Activated CD4-positive, CD25-positive, alpha-beta regulatory T cell (primary cell): Measurements from ENCODE around the gene PLXNA4.

Experiments used
- DNase-seq, 4 experiments: peaks; one replicate each; lab custom pipeline; 2025; lab: John Stamatoyannopoulos, UW

Gene PLXNA4

GRCh38 chr7:132588596-132588995, 12.3 kb upstream of the PLXNA4 start:
- no peak for DNase-seq

DNA sequence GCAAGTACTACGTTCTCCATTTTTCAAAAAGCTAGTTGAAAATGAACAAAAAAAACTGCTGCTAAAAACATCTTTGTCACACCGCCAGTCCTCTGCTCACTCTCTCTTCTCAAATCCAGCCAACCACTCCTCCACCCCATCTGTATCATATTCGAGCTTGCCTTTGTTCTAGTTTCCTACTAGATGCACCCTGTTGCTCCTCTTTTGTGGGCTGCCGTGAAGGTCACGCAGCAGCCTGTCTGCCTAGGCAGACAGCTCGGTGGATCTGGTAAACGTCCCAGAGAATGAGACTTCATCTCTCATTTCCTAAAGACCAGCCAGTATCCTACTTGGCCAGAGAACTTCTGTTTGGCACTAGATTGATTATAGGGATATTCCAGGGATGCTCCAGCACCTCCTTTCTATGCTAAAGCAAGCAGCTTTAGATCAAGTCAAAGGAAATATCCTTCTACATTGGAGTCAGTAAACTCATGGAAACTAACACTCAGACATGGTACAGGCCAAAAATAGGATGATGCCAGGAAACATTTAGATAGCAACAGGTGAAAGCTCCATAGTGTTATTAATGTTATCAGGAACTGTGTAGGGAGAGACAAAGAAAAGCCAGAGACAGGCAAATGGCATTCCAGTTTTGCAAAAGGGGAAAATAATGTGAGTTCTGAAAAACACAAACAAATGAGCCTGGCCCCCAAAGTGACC, 8.7 kb upstream of the PLXNA4 start:
- no peak for DNase-seq

- no peak for DNase-seq
Observed at GRCh38 chr7:132581431-132581830, 5.2 kb upstream of the PLXNA4 start.

DNA sequence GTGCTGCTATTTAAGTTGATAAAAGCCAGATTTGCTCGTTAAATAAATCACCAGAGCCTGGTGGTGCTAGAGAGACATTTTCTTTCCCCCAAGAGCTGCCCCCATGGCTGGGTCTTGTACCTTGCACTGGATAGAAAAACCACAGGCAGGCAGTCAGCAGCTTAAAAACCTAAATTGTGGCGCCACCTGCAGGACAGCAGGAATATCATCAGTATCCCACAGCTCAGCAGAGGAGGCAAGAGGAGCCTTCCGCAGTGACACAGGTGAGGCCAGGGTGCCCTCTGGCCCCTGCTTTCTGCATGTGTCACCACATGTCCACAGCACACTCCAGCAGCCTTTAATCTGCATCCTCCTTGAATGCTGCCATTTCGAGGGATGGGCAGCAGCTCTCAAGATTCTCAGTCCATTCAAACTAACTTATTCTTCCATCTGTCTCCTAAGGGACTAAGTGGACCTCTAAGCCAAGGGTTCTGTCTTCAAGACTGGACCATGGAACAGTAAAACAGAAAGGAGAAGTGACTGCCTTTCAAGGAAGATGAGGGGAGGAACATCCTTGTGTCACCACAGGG, 4.5 kb upstream of the PLXNA4 start:
- DNase-seq, result peak in 2 of 4 experiments; percentile 3 to 13

DNA sequence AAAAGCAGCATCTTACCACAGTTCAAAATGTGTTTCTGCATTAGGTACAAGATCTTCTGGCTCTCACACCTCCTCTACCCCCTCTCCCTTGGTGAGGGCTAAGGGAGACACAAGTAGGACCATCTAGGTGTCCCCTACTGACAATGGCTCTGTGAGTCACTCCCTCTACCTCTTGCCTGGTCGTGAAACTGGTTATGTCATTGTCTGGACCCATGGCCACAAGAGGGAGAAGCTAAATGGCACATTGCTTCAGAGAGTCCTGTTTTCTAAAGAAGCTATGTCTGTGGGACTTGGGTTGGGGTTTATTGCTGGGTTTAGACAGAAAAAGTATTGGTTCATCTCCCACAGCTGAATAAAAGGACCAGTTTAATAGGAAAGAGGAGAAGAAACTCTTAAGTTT, 4.0 kb upstream of the PLXNA4 start:
- DNase-seq, result no peak

DNA sequence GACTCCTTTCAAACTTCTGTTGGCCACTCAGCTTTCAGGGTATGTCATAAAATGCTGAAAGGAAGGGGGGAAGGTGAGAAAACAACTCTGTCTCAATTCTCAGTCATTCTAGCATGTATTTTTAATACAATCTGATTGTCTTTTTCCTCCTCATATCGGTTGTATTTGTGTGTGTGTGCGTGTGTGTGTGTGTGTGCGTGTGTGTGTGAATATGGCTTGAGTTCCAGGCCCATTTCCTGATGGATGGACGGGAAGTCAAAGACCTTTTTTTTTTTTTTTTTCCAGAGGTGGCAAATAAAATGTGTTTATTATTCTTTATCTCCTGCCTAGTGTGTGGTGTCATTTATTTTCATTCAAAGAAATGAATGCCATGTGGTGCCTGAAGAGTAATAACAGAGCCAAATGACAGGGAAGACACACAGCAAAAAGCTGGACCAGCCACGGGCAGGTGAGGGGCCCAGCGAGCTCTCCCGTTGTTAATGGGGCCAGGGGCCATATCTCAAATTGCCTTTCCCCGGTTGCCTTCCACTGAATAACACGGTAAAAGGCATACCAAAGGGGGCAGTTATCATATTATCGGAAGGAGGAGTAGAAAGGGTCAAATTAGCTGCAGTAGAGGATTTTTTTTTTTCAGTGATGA, 3.1 kb upstream of the PLXNA4 start:
- DNase-seq, result no peak

DNA sequence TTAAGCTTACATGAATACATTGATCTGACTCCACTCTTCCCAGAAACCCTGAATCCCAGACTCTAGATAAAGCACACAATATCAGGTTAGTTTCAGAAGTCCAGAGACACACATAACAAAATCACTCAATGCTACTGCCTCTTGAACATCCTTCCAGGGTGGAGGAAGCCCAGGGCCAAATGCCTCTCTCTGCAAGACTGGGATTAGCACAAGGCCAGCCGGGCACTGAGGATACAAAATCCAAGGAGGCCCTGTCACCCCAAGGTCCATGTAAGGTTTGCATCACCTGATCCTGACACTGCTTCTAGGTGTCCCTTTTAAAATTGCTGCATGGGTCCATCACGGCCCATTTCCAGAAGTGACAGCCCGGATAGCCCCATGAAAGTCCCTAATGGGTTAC, 2.6 kb upstream of the PLXNA4 start:
- DNase-seq, result no peak

GRCh38 chr7:132578050-132578370, 1.7 kb upstream of the PLXNA4 start:
- no peak for DNase-seq

DNA sequence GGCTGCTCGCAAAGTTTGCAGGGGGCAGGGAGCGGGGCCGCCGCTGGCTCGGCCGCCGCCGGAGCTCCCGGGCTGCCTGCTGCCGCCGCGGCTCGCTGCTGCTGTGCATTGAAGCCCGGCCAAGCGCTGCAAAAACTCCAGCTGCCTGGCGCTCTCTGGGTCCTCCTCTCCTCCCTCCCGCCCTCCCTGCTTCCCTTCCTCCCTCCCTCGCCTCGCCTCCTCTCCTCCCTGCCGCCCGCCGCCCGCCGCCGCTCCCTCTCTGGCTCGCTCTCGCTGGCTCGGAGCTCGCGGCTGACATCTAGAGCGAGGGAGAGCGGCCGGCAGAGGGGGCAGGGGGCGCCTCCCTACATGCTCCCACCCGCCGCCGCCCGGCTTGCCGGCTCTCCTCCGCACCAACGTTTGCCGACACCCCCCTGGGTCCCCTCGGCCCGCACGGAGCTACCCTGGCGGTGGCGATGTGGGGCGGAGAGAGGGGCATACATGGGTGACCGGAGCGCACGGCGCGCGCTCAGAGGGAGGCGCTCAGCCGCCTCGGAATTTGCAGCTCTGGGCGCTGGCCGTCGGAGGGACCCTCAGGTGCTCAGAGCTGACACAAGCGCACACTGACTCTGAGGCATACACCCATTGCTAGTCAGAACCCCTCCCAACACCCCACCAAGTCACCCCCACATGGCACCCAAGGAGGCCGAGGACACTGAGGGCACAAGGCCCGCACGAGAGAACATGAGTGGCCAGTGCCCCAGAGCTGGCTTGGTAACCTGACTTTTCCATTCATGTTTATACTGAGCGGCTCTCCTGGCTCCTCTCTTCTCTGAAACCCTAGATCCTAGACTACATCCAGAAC, 1.2 kb upstream of the PLXNA4 start:
- no peak for DNase-seq

- no peak for DNase-seq
Observed at GRCh38 chr7:132576721-132577085, 433 bp upstream of the PLXNA4 start.

GRCh38 chr7:132575419-132575981, 770 bp downstream of the PLXNA4 start:
- no peak for DNase-seq

GRCh38 chr7:132574223-132574622, 2.0 kb downstream of the PLXNA4 start:
- no peak for DNase-seq

- DNase-seq, result no peak
Observed at GRCh38 chr7:132573251-132573955, 2.9 kb downstream of the PLXNA4 start.

GRCh38 chr7:132572526-132572925, 3.7 kb downstream of the PLXNA4 start:
- DNase-seq, result no peak

- DNase-seq, result no peak
Observed at GRCh38 chr7:132571970-132572369, 4.3 kb downstream of the PLXNA4 start.

DNA sequence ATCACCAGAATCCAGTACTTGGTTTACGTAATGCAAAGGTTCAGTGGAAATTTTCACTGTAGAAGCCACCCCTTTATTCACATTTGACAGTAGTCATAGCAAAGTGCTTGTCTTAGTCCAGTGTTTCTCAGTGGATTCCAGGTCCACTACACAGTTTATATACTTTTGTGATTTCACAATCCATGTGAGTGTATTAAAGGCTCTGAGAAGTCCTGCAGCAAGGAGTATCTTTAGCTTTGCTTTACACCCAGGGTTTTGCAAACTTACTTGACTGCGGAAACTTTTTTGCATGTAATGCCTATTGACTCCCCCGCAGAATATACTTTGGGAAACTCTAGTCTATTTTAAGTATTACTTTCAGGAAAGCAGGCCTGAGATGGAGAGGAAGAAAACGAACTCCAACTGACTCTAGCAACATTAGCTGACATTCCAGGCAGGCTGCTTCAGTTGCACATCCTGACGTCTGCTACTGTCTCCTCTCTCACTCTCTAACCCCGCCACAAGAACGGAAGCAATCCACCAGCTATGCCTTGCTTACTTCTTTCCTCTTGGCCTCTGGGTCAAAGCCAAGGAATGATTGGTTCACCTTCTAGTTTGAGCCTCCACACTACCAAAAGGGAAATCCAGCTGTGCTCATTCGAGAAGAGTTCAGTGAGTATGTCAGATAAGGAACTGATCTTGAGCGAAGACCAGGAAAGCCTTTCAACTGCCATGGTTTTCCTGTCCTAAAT, 6.2 kb downstream of the PLXNA4 start:
- DNase-seq, result no peak

GRCh38 chr7:132568962-132569361, 7.3 kb downstream of the PLXNA4 start:
- DNase-seq, result no peak

GRCh38 chr7:132565885-132566284, 10.4 kb downstream of the PLXNA4 start:
- DNase-seq, result no peak

DNA sequence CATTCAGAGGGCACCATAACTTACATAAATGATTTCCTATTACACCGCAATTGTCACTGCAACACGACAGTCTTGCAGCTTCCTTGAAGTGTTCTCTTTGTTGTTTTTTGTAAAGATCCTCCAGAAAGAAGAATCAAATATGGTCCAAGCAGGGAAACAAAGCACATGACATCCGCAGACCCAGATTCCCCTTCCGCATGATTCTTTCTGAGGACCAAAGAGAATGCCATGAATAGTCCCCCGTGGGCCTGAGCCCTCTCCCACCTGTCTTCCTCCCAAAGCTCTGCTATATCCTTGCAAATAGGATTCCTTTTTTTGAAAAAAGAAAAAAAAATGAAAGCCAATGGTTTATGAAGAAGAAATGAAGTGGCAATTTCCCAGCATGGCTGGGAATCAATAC, 10.8 kb downstream of the PLXNA4 start:
- no peak for DNase-seq

GRCh38 chr7:132564849-132565248, 11.4 kb downstream of the PLXNA4 start:
- DNase-seq, result no peak

DNA sequence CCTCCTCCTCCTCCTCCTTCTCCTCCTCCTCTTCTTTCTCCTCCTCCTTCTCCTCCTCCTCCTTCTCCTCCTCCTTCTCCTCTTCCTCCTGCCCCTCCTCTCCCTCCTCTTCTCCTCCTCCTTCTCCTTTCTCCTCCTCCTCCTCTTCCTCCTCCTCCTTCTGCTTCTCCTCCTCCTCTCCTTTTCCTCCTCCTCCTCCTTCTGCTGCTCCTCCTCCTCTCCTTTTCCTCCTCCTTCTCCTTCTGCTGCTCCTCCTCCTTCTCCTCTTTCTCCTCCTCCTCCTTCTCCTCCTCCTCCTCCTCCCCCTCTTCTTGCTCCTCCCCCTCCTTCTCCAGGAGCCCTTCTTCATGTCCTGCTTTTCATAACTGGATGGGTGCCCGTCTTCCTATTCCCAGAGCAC, 12.2 kb downstream of the PLXNA4 start:
- no peak for DNase-seq
